T-cell (primary cell): Measurements from ENCODE around the gene GYS1. TPM values are rescaled to one million over a fixed set of nuclear protein-coding genes. Genes with fewer than 3 reads are reported as not detected.

ENCODE experiments used
- ATAC-seq, 4 experiments: fragments of 200-7000 bp in 3 of 4; fragments of 150-1000 bp in 1 of 4; cut with Tn5 transposase; replicated peaks in 1 of 4; 1 replicate in 3 of 4; 2 replicates in 1 of 4; pipeline ENCODE4 v1.10.0; 2021; ENCODE audit warnings: moderate library complexity in 3 of 4, mild to moderate bottlenecking in 2 of 4, moderate number of reproducible peaks in 1 of 4
- CTCF ChIA-PET, 2 donors: fragments of 300-600 bp; sonication (Branson Sonifier 250); formaldehyde crosslinking; loops; one replicate each; lab custom pipeline; 2022; ENCODE audit warnings: antibody characterized with exemption in 2 of 2; lab: Charles Lee
- POLR2A ChIA-PET, 2 donors: fragments of 300-600 bp; sonication (Branson Sonifier 250); formaldehyde crosslinking; loops; one replicate each; lab custom pipeline; 2022; ENCODE audit warnings: antibody characterized with exemption in 2 of 2; lab: Charles Lee
- DNase-seq, 35 experiments: peaks; one replicate each; pipeline versions ENCODE4 v3.0.0 to v3.0.0-alpha.2; 2013 to 2023
- H3K27ac ChIP-seq: one replicate; pipeline ENCODE4 v1.5.1; 2013; ENCODE audit warnings: low read length
- H3K27me3 ChIP-seq, 2 experiments: replicated peaks in 1 of 2; 1 replicate in 1 of 2; 2 replicates in 1 of 2; pipeline versions ENCODE4 v1.6.1 to v1.7.0; 2013; ENCODE audit warnings: low read length in 1 of 2, mixed read lengths in 1 of 2; ENCODE audit not compliant: control insufficient read depth in 2 of 2, insufficient read depth in 2 of 2; ENCODE audit errors: extremely low read depth in 1 of 2
- H3K36me3 ChIP-seq, 2 donors: 1 replicate in 1 of 2; 2 replicates in 1 of 2; pipeline versions ENCODE4 v1.6.1 to v1.7.0; 2013; ENCODE audit warnings: low read length in 1 of 2; ENCODE audit not compliant: control insufficient read depth in 2 of 2, insufficient read depth in 1 of 2; ENCODE audit errors: extremely low read depth in 1 of 2
- H3K4me1 ChIP-seq, 2 experiments: 1 replicate in 1 of 2; 2 replicates in 1 of 2; pipeline versions ENCODE4 v1.6.1 to v1.7.0; 2013; ENCODE audit warnings: low read length in 2 of 2, mixed read lengths in 1 of 2; ENCODE audit not compliant: insufficient read depth in 2 of 2, control insufficient read depth in 1 of 2; ENCODE audit errors: extremely low read depth in 1 of 2
- H3K4me3 ChIP-seq, 2 donors: 1 replicate in 1 of 2; 2 replicates in 1 of 2; pipeline versions ENCODE4 v1.5.1 to v1.7.0; 2013; ENCODE audit warnings: mild to moderate bottlenecking in 2 of 2, low read length in 1 of 2, moderate library complexity in 1 of 2; ENCODE audit not compliant: control insufficient read depth in 1 of 2; ENCODE audit errors: extremely low read depth in 1 of 2
- H3K9me3 ChIP-seq: 2 replicates; pipeline ENCODE4 v1.7.0; 2013
- H3K27ac Mint-ChIP-seq, 2 donors: one replicate each; pipeline ENCODE4 v1.8.0; 2020 to 2021; ENCODE audit warnings: mild to moderate bottlenecking in 2 of 2, mixed read lengths in 2 of 2
- H3K27me3 Mint-ChIP-seq, 2 donors: one replicate each; pipeline ENCODE4 v1.8.0; 2021 to 2022; ENCODE audit warnings: mixed read lengths in 2 of 2
- H3K36me3 Mint-ChIP-seq: one replicate; pipeline ENCODE4 v1.8.0; 2021; ENCODE audit warnings: mixed read lengths
- H3K4me1 Mint-ChIP-seq, 3 donors: one replicate each; pipeline ENCODE4 v1.8.0; 2020 to 2022; ENCODE audit warnings: mixed read lengths in 3 of 3, mild to moderate bottlenecking in 1 of 3
- H3K4me3 Mint-ChIP-seq, 3 donors: one replicate each; pipeline ENCODE4 v1.8.0; 2020 to 2022; ENCODE audit warnings: mild to moderate bottlenecking in 3 of 3, mixed read lengths in 3 of 3, moderate library complexity in 3 of 3
- H3K9me3 Mint-ChIP-seq, 3 donors: one replicate each; pipeline ENCODE4 v1.8.0; 2020 to 2022; ENCODE audit warnings: mixed read lengths in 3 of 3
- WGBS: methylation state at CpG from one replicate; pipeline ENCODE4 v1.1.5; 2013; ENCODE audit warnings: missing lambda C conversion rate; ENCODE audit not compliant: insufficient coverage; 5-methylcytosine and 5-hydroxymethylcytosine counted together
- total RNA-seq, 35 experiments: library from RNA in 6 of 35; stranded (reverse) in 6 of 35; fragments of 120-200 nt in 1 of 35; gene quantifications; one replicate each; pipeline versions ENCODE4 v1.2.1 to v1.2.4 and lab custom pipeline; 2013 to 2026

The GYS1 gene
- total RNA-seq, 5 donors from 2014 or later (not counting 1 experiment from before 2014, with no cell fraction given): 28.1 to 58.9 (median 52.4) TPM

GRCh38 chr19:48967346-48968178, 25.5 kb downstream of the GYS1 start:
- Mint-ChIP-seq H3K9me3 (no peaks in the 10 kb centered on the region), H3K4me3 (peak overlapping the region; percentile 28 to 100 (median 98)), H3K27me3 (no peaks in the 10 kb centered on the region), H3K36me3 (peaks cover 22% of the 10 kb centered on the region), H3K27ac (peak overlapping the region in 1 of 2 donors; percentile 55), H3K4me1 (peaks cover 48 to 58% (median 49%) of the 10 kb centered on the region in 3 donors)
- Histone ChIP-seq H3K36me3 (peaks cover 16 to 45% of the 10 kb centered on the region in 2 donors), H3K27me3 (no peaks in the 10 kb centered on the region), H3K4me1 (peaks cover 18 to 46% of the 10 kb centered on the region in 2 experiments), H3K9me3 (no peaks in the 10 kb centered on the region), H3K4me3 (no peak overlapping the region), H3K27ac (no peak overlapping the region)
- ChIA-PET CTCF (interaction anchor here (0.6 to 1.3 kb wide), 2 partner anchors 8 to 26 kb away, joined by 4 to 6 read pairs; partner anchors contain the start of genes GYS1 (in 1 of the 2) and RUVBL2 (in 1 of the 2)), POLR2A (interaction anchor here (0.5 to 0.7 kb wide), 3 partner anchors 15 to 1822 kb away, joined by 3 to 9 read pairs (median 5); no protein-coding TSS in a partner anchor)
- 97% methylated on average over 6 of the region's 14 CpGs for WGBS
- DNase-seq: peak in 1 of 35 experiments; percentile 21
- ATAC-seq: no peak

- Histone ChIP-seq H3K4me1 (peaks cover 22 to 54% of the 10 kb centered on the region in 2 experiments), H3K4me3 (peak overlapping the region; percentile 80 to 81), H3K36me3 (peaks cover 16 to 45% of the 10 kb centered on the region in 2 donors), H3K27me3 (no peaks in the 10 kb centered on the region), H3K27ac (peak overlapping the region; percentile 64), H3K9me3 (no peaks in the 10 kb centered on the region)
- DNase-seq (no peak), ATAC-seq (no peak)
- peak overlapping the region; percentile 98 to 100 (median 100) for H3K4me3 Mint-ChIP-seq
- ChIA-PET CTCF (interaction anchor here (0.6 to 1.3 kb wide), 4 partner anchors 9 to 42 kb away, joined by 4 to 14 read pairs (median 4); partner anchors contain the start of genes GYS1 (in 1 of the 2) and RUVBL2 (in 1 of the 2)), POLR2A (interaction anchor here (0.5 to 0.7 kb wide), 4 partner anchors 12 to 596 kb away, joined by 3 to 5 read pairs (median 4); no protein-coding TSS in a partner anchor)
- peaks cover 22% of the 10 kb centered on the region for H3K36me3 Mint-ChIP-seq
- H3K27me3 Mint-ChIP-seq: no peaks in the 10 kb centered on the region
- no peaks in the 10 kb centered on the region for H3K9me3 Mint-ChIP-seq
- peak overlapping the region; percentile 99 to 100 for H3K27ac Mint-ChIP-seq
- no CpG with 5 or more reads among the region's 10 CpGs for WGBS
- peaks cover 56 to 67% (median 58%) of the 10 kb centered on the region in 3 donors for H3K4me1 Mint-ChIP-seq
Measured at GRCh38 chr19:48966541-48967345, 26.4 kb downstream of the GYS1 start.

- WGBS: 14% methylated on average over 26 of the region's 36 CpGs
- peaks cover 16 to 45% of the 10 kb centered on the region in 2 donors for H3K36me3 ChIP-seq
- peak overlapping the region; percentile 64 for H3K27ac ChIP-seq
- no peaks in the 10 kb centered on the region for H3K9me3 Mint-ChIP-seq
- H3K4me3 Mint-ChIP-seq: peak overlapping the region; percentile 98 to 100 (median 100)
- DNase-seq (peak; percentile 78 to 95 (median 89)), ATAC-seq (peak; percentile 63 to 77 (median 69))
- H3K9me3 ChIP-seq: no peaks in the 10 kb centered on the region
- H3K27me3 Mint-ChIP-seq: no peaks in the 10 kb centered on the region
- peaks cover 20% of the 10 kb centered on the region for H3K36me3 Mint-ChIP-seq
- peak overlapping the region; percentile 99 to 100 for H3K27ac Mint-ChIP-seq
- CTCF ChIA-PET: interaction anchor here (0.6 to 1.3 kb wide), 4 partner anchors 10 to 41 kb away, joined by 4 to 14 read pairs (median 4); partner anchors contain the start of genes GYS1 (in 1 of the 2) and RUVBL2 (in 1 of the 2)
- peak overlapping the region; percentile 80 to 81 for H3K4me3 ChIP-seq
- POLR2A ChIA-PET: interaction anchor here (0.5 to 0.7 kb wide), 4 partner anchors 12 to 597 kb away, joined by 3 to 5 read pairs (median 4); no protein-coding TSS in a partner anchor
- peaks cover 22 to 58% of the 10 kb centered on the region in 2 experiments for H3K4me1 ChIP-seq
- peaks cover 58 to 71% (median 62%) of the 10 kb centered on the region in 3 donors for H3K4me1 Mint-ChIP-seq
- H3K27me3 ChIP-seq: no peaks in the 10 kb centered on the region
Measured at GRCh38 chr19:48965806-48966540, 27.1 kb downstream of the GYS1 start.

- no peaks in the 10 kb centered on the region for H3K27me3 Mint-ChIP-seq
- WGBS: under 1% methylated on average over 48 of the region's 52 CpGs
- POLR2A ChIA-PET: no interaction called here
Measured at GRCh38 chr19:48965040-48965805, 27.9 kb downstream of the GYS1 start, which contains the start of gene FTL. FTL (plus strand) TSS chr19:48965309; CDS start chr19:48965508, 199 bp downstream.

More at GRCh38 chr19:48965040-48965805, 27.9 kb downstream of the GYS1 start, which contains the start of gene FTL:
- peak within 1 kb of the TSS; percentile 98 to 100 (median 100) for H3K4me3 Mint-ChIP-seq
- H3K9me3 Mint-ChIP-seq: no peaks in the 10 kb centered on the region
- H3K27ac ChIP-seq: peak within 1 kb of the TSS; percentile 65
- peak; percentile 76 to 82 (median 80) for ATAC-seq
- peak; percentile 66 to 93 (median 79) for DNase-seq
- peaks cover 10 to 39% of the 10 kb centered on the region in 2 donors for H3K36me3 ChIP-seq
- peaks cover 22 to 57% of the 10 kb centered on the region in 2 experiments for H3K4me1 ChIP-seq
- H3K27me3 ChIP-seq: no peaks in the 10 kb centered on the region
- H3K36me3 Mint-ChIP-seq: peaks cover 17% of the 10 kb centered on the region
- H3K4me3 ChIP-seq: peak within 1 kb of the TSS; percentile 80 to 81
- H3K27ac Mint-ChIP-seq: peak within 1 kb of the TSS; percentile 99 to 100
- H3K9me3 ChIP-seq: no peaks in the 10 kb centered on the region
- peaks cover 55 to 73% (median 59%) of the 10 kb centered on the region in 3 donors for H3K4me1 Mint-ChIP-seq
- CTCF ChIA-PET: no interaction called here
